GM19023 (cell line): ENCODE measurements around the gene GSTM2.

Source experiments
- ATAC-seq: cut with Tn5 transposase; IDR thresholded peaks from one replicate; pipeline ENCODE4 v1.9.1; 2021; ENCODE audit warnings: mild to moderate bottlenecking, moderate library complexity; ENCODE audit not compliant: unreplicated experiment

The GSTM2 gene

GRCh38 chr1:109629372-109630030 lies 38.4 kb upstream of the GSTM2 start:
- ATAC-seq = no peak

- ATAC-seq = no peak
These were observed 37.6 kb upstream of the GSTM2 start for GRCh38 chr1:109630081-109630897.

DNA sequence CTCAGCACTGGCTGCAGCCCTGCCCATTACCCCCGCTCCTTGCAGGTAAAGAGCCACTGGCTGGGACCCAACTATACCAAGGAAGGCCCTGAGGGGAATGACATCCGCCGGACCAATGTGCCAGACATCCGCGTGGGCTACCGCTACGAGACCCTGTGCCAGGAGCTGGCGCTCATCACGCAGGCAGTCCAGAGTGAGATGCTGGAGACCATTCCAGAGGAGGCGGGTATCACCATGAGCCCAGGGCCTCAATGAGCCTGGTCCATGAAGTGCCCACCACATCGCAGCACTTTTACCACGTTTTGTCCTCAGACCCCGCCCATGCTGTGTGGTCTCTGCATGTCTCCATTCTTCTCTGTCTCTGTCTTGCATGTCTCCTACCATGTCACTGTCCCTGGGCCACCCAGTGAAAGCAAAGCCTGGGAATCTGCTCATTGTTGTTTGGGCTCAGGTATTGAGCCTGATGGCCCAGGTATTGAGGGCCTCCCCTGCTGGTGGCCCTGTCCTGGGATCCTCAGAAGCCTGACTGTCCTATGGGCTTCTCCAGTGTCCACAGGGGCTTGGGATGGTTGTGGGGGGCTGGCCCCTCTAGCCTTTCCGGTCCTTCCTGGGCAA lies 36.9 kb upstream of the GSTM2 start:
- no peak for ATAC-seq

- ATAC-seq = no peak
These were observed 36.0 kb upstream of the GSTM2 start for GRCh38 chr1:109631513-109632505.

DNA sequence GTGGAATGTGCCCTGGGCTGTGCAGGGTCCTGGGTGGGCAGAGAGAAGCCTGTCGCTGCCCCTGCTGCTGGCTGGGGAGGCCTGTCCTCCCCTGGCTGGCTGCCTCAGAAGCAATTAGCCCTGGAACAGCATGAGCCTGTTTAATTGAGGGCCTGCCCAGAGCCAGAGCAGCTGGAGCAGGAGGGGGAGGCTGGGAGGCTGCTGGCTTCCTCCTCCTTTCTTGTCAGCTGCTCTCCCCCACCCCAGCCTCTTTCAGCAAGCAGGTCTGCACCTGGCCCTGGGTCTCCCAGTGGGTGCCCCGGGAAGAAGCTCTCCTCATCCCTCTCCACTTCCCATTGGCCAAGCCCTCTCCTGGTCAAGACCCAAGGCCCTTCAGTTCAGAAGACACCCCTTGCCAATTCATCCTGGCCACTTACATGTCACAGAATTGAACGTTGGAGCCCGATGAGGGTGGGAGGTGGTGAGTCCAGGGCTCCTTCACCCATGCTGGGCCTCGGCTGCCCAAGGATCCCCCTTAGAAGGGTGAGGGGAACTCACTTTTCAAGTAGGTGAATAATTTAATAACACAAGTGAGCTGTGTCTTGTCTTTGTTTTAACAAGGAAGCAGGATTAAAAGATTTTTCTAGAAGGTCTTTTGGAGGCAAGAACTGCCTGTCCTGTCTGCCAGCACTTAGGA lies 35.0 kb upstream of the GSTM2 start:
- ATAC-seq = no peak

DNA sequence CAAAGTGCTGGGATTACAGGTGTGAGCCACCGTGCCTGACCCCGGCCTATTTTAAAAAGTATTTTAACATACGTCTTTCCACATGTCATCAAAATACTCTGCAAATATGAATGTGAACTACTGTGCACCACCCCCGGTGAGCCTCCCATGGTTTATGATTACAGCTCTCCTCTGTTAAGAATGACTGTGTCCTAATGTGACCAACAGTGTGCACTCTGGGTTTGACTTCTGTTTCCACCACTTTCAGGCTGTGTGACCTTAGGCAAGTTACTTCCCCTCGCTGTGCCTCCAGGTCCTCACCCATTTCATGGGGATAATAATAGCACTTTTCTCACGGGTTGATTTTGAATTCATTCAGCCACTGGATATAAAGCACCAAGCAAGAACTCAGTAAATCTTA lies 33.6 kb upstream of the GSTM2 start:
- ATAC-seq = no peak

DNA sequence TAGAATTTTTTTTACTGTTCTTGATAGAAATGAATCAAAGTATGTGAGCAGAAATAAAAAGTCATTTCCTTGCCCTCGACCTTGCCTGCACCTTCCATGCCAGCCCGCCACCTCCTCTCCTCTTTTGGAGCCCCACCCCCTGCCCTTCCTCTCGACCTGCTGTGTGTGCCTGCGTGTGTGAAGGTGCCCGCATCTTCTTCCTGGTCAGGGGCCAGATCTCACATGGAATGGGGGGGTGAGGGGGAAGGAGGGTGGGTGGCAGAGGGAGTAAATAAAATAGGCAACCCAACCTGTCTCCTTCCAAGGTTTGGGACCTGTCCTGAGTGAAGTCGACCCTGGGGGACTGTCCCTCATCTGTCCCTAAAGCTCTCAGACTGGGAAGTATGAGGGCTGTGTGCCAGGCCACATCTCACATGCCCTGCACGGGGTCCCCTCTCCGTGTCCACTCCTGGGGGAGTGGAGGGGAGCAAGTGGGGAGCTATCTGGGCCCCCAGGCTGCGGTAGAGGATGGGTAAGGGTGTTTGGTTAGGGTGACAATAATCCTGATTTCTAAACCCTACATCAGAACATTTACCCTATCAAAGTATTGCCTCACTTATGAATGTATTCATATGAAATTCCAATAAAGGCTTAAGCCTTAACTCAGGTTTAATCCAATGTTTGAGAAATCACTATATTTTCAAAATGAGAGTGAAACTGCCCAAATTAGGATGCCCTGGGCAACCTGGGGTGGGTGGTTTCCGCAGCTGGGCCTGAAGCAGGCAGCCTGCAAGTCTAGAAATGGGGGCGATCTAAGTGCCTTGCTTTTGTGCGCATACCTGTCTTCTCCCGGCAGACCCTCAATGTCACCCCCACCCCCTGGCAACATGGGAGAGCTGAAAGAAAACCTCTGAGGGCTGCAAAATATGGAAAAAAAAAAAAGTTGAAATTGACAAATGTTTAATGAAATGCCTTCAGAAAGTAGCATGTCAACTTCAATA lies 32.8 kb upstream of the GSTM2 start:
- ATAC-seq = no peak

DNA sequence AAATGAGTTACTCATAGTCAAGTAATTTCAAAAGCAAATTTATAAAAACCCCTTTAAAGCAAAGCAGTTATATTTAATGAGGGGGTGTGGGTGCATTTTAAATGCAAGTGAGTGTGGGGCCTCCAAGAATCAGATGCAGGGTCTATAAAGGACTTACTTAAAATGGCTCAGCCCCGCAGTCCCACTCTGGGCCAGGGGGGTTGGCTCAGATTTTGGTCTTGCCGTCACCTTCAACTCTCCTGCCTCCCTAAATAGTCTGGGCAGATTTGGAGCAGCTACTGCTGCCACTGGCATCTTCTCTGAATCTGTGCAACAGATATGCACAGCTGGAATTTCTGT lies 32.0 kb upstream of the GSTM2 start:
- no peak for ATAC-seq

DNA sequence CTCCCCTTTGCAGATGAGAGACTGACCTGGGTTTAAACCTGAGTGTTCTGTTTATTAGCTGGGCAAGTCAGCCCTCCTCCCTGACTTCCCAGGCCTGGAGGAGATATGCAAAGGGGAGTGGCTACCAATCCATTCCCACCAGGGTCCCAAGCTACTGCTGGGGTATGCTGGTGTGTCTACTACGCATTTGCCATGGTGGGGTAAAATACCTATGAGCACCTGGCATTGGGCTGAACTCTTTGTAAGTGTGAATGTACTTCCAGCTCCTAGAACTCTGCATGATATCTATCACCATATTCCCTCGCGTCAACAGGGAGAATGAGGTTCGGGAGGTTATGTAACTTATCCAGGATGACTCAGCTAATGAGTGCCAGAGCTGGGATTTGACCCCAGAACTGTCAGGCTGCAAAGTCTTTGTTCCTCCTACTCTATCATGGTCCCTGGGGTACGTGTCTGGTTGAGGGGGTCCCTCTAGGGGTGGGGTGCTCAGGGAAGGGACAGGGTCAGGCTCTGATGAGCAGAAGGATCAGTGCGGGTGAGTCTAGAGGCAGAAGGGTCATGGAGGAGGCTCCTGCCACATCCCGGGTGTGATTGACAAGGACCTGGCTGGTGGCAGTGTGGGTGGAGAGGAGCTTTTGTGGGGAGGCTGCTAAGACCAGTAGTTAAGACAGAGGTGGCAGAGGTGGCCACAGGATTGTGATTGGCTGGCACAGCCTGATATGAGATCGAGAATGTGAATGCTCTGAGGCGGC lies 31.5 kb upstream of the GSTM2 start:
- ATAC-seq = no peak

- ATAC-seq = no peak
These were observed 30.4 kb upstream of the GSTM2 start for GRCh38 chr1:109637446-109637845.

DNA sequence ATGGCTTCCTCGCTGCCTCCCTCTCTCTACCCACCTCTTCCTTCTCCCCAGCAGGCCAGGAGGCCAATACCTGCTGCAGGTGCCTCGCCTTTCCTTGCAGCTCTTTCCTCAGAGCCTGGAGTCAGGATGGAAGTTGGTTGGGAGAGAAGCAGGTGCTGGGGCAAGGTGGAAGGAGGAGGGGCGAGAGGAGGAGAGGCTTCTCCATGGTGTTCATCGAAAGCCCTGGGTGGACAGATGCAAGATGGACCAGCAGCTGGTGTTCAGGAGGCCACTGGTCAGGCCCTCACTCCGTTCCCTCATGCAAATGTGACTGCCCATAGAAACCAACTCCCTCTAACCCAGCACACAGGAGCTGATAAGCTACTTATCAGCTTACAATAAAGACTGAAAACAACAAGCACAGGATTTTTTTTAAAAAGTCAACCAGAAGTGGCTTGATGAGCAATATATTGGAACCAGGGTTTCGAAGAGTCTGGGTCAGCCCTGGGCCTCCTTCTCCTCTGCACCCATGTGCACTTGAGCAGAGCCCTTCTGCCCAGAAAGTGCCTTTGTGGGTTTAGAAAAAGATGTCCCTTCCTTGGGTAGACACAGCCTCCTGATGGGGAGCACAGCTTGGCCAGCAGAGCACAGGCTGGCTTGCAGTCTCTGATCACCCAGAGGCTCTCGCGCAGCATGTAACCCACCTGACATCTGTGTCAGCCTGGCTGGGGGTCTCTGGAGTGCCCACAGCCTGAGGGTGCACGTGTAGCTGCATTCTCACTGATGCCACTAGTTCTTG lies 28.6 kb upstream of the GSTM2 start:
- ATAC-seq = no peak

DNA sequence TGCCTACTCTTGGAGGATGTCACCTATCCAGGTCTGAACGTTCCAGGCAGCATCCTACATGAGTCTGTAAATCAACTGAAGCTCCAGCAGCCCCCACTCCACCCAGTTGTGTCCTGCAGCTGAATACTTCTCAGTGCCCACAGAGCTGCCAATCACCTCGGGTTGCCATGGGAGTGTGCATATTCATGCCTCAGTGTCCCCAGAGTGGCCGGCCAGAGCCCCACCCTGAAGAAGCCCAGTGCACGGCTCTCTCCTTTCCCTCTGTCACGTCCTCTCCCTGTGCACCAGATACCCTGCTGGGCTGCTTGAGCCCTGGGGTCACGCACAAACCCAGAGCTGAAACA lies 28.0 kb upstream of the GSTM2 start:
- ATAC-seq = no peak

DNA sequence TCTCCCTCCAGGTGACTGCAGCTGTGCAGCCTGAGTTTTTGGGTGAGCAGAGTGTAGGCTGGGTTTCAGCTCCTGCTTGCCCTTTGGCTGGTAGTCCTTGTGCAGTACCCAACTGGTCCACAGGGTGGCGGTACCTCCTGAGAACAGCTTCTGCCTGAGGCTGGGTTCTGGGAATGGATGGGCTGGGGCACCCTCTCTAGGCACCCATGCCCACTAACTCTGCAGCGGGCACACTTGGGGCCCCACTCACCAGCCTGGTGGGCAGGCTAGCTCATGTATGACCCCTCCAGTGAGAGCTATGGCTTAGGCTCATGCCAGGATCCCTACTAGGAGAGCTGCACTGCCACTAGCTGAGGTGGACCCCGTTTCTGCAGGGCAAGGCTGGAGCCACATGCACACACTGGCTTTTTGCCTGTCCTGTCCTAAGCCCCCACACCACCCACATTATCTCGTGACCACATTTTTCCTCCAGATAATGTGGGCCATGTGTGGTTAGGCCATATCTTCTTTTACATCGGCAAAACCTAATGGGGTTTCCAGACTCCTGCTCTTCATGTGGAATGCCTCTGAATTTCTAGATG lies 27.5 kb upstream of the GSTM2 start:
- ATAC-seq = peak; percentile 58

GRCh38 chr1:109641078-109641740 lies 26.6 kb upstream of the GSTM2 start:
- no peak for ATAC-seq

DNA sequence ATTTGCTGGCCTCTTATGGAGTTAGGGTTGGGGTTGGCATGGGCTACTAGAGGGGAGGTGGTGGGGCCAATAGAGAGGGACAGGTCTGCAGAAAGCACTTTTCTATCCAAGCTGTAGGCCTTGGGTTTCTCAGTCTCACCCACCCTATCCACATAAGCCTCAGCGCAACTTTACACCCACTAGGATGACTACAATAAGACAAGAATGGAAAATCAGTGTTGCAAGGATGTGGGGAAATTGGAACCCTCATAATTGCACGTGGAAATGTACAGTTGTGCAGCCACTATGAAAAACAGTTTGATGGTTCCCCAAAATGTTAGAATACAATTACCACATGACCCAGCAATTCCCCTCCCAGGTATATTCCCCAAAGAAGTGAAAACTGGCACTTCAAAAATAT lies 26.0 kb upstream of the GSTM2 start:
- no peak for ATAC-seq

GRCh38 chr1:109642626-109643025 lies 25.2 kb upstream of the GSTM2 start:
- ATAC-seq = no peak
